MM.1S (cell line): ENCODE measurements around the gene NABP1.

Experiments
- DNase-seq: peaks from one replicate; pipeline ENCODE4 v3.0.0-alpha.2; 2015
- H2AFZ ChIP-seq: fragments of 300-600 bp; sonication (generic); 2 replicates; pipeline ENCODE4 v1.6.0; 2016; ENCODE audit warnings: antibody characterized with exemption, low read length
- H3F3A ChIP-seq: fragments of 300-600 bp; sonication (generic); 2 replicates; pipeline ENCODE4 v1.6.1; 2016; ENCODE audit warnings: mild to moderate bottlenecking, antibody characterized with exemption, low read length, moderate library complexity, mixed read lengths; ENCODE audit not compliant: insufficient read depth
- H3K27ac ChIP-seq: fragments of 300-600 bp; sonication (generic); 2 replicates; pipeline ENCODE4 v1.5.1; 2016; ENCODE audit warnings: mild to moderate bottlenecking, low read length
- H3K27me3 ChIP-seq: fragments of 300-600 bp; sonication (generic); replicated peaks from 2 replicates; pipeline ENCODE4 v1.6.0; 2016; ENCODE audit warnings: low read length; ENCODE audit not compliant: insufficient read depth
- H3K36me3 ChIP-seq: fragments of 300-600 bp; sonication (generic); replicated peaks from 2 replicates; pipeline ENCODE4 v1.6.1; 2016; ENCODE audit warnings: mild to moderate bottlenecking, low read length, mixed read lengths; ENCODE audit not compliant: insufficient read depth
- H3K4me1 ChIP-seq: fragments of 300-600 bp; sonication (generic); 2 replicates; pipeline ENCODE4 v1.6.1; 2016; ENCODE audit warnings: low read length, mixed read lengths
- H3K4me2 ChIP-seq: fragments of 300-600 bp; sonication (generic); 2 replicates; pipeline ENCODE4 v1.6.0; 2016; ENCODE audit warnings: low read depth, low read length
- H3K4me3 ChIP-seq: fragments of 300-600 bp; sonication (generic); 2 replicates; pipeline ENCODE4 v1.5.1; 2016; ENCODE audit warnings: low read length, mixed read lengths
- H3K79me2 ChIP-seq: fragments of 300-600 bp; sonication (generic); 2 replicates; pipeline ENCODE4 v1.6.1; 2016; ENCODE audit warnings: mixed run types, low read length, mixed read lengths
- H3K9ac ChIP-seq: fragments of 300-600 bp; sonication (generic); 2 replicates; pipeline ENCODE4 v1.6.1; 2016; ENCODE audit warnings: low read length, mixed read lengths
- H3K9me2 ChIP-seq: fragments of 300-600 bp; sonication (generic); replicated peaks from 2 replicates; pipeline ENCODE4 v1.6.1; 2016; ENCODE audit warnings: mild to moderate bottlenecking, low read length, mixed read lengths; ENCODE audit not compliant: insufficient read depth
- H3K9me3 ChIP-seq: fragments of 300-600 bp; sonication (generic); replicated peaks from 2 replicates; pipeline ENCODE4 v1.6.1; 2016; ENCODE audit warnings: mild to moderate bottlenecking, low read length, mixed read lengths; ENCODE audit not compliant: insufficient read depth
- H4K20me1 ChIP-seq: fragments of 300-600 bp; sonication (generic); 2 replicates; pipeline ENCODE4 v1.6.1; 2016; ENCODE audit warnings: mild to moderate bottlenecking, low read length, moderate library complexity, mixed read lengths; ENCODE audit not compliant: insufficient read depth
- EZH2 ChIP-seq: fragments of 300-600 bp; sonication (generic); optimal IDR thresholded peaks from 2 replicates; pipeline ENCODE3; 2017; ENCODE audit warnings: low read depth, mild to moderate bottlenecking, antibody characterized with exemption, low read length, mixed read lengths
- EZH2phosphoT487 ChIP-seq: fragments of 300-600 bp; sonication (generic); IDR thresholded peaks from 2 replicates; pipeline ENCODE4 v1.6.1; 2018; ENCODE audit warnings: antibody characterized with exemption, low read length
- TF ChIP-seq, protein P1 (sequence below): fragments of 300-600 bp; sonication (generic); IDR thresholded peaks from 2 replicates; pipeline ENCODE4 v1.5.1; 2016; ENCODE audit warnings: antibody characterized with exemption, low read length, mixed read lengths

The NABP1 gene

DNA sequence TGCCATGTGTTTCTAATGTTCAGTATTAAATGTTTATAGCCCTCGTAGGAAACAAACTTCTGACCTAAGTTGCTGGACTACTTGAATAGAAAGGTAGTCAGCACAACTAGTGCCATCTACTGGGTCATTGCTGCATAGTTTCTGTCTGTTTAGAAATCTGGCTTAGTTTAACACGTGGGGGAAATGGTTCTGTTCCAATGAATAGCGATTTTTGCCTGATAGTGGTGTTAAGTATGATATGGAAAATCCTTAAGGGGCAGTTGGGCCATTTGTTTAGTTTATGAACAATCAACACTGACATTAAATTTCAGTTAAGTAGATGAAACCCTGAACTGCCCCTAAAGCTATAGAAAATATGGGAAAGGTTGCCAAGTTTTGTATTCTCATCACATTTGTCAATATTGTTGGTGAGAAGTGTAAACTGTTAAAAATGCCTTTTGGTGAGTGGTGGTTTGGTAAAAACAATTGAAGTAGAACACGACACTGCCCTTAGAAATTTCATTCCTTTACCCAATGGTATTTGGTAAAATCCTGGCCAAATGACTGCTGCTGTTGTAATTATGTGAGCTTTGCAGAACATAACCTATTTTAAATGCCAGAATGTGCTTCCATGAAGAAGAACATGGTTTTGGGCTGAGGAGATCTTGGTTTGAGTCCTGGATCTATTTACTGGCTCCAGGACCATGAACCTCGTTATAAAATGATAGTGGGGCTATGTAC, 13.2 kb downstream of the NABP1 start:
- Histone ChIP-seq H3K9me2 (no peaks in the 10 kb centered on the region), H3K79me2 (0 out of 2 replicates have a peak, but pooled peaks cover under 1% of the 10 kb centered on the region), H3K4me3 (no peak overlapping the region), H3K9ac (no peak overlapping the region), H2AFZ (no peak overlapping the region), H3K9me3 (no peaks in the 10 kb centered on the region), H3K27ac (no peak overlapping the region), H3K27me3 (no peaks in the 10 kb centered on the region), H3F3A (peaks cover 51% of the 10 kb centered on the region), H3K4me2 (no peak overlapping the region), H3K4me1 (no peaks in the 10 kb centered on the region), H4K20me1 (no peaks in the 10 kb centered on the region), H3K36me3 (peaks cover 20% of the 10 kb centered on the region)
- TF ChIP-seq, protein P1, sequence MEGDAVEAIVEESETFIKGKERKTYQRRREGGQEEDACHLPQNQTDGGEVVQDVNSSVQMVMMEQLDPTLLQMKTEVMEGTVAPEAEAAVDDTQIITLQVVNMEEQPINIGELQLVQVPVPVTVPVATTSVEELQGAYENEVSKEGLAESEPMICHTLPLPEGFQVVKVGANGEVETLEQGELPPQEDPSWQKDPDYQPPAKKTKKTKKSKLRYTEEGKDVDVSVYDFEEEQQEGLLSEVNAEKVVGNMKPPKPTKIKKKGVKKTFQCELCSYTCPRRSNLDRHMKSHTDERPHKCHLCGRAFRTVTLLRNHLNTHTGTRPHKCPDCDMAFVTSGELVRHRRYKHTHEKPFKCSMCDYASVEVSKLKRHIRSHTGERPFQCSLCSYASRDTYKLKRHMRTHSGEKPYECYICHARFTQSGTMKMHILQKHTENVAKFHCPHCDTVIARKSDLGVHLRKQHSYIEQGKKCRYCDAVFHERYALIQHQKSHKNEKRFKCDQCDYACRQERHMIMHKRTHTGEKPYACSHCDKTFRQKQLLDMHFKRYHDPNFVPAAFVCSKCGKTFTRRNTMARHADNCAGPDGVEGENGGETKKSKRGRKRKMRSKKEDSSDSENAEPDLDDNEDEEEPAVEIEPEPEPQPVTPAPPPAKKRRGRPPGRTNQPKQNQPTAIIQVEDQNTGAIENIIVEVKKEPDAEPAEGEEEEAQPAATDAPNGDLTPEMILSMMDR: peak; percentile 69
- TF ChIP-seq EZH2: no peak
- peak; percentile 73 for DNase-seq

DNA sequence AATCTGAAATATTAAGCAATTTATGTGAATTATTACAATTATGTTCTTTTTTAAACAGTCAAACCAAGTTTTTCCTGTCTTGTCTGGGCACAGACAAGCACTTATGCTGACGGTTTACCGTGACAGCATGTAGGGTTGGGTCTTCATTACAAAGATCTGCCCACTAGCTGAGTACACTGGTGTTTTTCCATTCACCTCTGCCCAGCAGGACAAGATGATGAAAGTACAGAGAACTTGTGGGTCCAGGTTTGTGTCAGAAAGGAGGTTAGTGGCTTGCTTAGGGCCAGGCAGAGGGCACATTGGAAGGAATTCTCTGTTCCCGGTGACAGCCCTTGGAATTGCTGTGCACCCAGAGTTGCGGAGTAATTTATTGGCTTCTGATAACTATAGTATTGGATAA, 14.0 kb downstream of the NABP1 start:
- TF ChIP-seq EZH2phosphoT487: no peak
- TF ChIP-seq EZH2: no peak
- TF ChIP-seq, protein P1: no peak
- Histone ChIP-seq H3K27ac (no peak overlapping the region), H3K9me2 (no peaks in the 10 kb centered on the region), H3K4me2 (no peak overlapping the region), H3K27me3 (no peaks in the 10 kb centered on the region), H3K9ac (no peak overlapping the region), H2AFZ (no peak overlapping the region), H3K36me3 (peaks cover 13% of the 10 kb centered on the region), H3F3A (peaks cover 53% of the 10 kb centered on the region), H3K9me3 (no peaks in the 10 kb centered on the region), H3K79me2 (no peaks in the 10 kb centered on the region), H3K4me3 (no peak overlapping the region), H3K4me1 (no peaks in the 10 kb centered on the region), H4K20me1 (no peaks in the 10 kb centered on the region)
- DNase-seq: no peak

- Histone ChIP-seq H3K9me2 (no peaks in the 10 kb centered on the region), H3F3A (peaks cover 52% of the 10 kb centered on the region), H3K4me3 (no peak overlapping the region), H3K9ac (no peak overlapping the region), H3K36me3 (peaks cover 7% of the 10 kb centered on the region; the same call in 1 of the 2 replicates), H3K4me2 (no peak overlapping the region), H2AFZ (no peak overlapping the region), H3K9me3 (no peaks in the 10 kb centered on the region), H3K4me1 (no peaks in the 10 kb centered on the region), H3K27me3 (no peaks in the 10 kb centered on the region), H3K27ac (no peak overlapping the region), H3K79me2 (no peaks in the 10 kb centered on the region), H4K20me1 (no peaks in the 10 kb centered on the region)
- TF ChIP-seq, protein P1: no peak
- no peak for DNase-seq
Observed at GRCh38 chr2:191692502-191693115, 14.7 kb downstream of the NABP1 start.
